Measurements from ENCODE around the gene MAP6.
"Not testable (repeated sequence)": the region's sequence is repeated elsewhere in the genome, so short reads cannot be mapped to it uniquely, and the experiment has no call there.

Gene MAP6

DNA sequence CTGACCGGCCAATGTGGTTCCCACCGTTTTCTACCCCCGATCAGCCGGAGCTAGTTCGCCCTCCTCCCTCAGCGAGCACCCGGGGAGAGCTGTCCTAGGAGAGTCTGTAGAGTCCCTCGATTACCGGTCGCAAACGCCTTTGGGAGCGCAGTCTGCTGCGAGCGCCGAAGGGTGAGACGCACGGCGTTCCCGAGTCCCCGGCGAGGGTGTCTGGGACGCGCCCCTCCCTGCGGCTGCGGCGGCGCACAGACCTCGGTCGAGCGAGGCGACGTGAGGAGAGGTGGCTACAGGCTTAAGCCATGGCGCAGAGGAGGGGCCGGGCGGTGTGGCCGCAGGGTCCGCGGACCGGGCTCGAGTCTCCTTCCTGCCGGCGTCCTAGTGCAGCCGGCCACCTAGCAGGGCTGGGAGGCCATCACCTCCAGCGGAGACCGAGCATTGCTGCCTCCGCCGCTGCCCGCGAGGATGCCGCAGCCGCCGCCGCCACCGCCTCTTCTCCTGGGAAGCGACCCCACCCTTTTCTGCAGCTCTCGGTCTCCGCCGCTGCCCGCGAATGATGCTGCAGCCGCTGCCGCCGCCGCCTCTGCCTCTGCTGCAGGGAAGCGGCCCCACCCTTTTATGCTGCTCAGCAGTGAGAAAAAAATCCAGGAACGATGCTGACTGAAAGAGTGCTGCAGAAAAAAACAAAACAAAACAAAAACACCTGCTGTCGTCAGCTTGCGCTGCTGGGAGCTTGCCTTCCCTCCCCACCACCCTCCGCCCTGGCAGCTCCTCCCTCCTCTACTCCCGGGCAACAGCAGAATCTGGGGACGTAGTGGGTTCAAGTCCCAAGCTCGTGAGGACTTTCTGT is at the start of gene MAP6:
TSS of gene MAP6 (minus strand) at position 588 of the 847 bp plus-strand sequence. CDS start 669 bp downstream, outside the sequence.
- DNase-seq: peak; percentile 29 to 57

DNA sequence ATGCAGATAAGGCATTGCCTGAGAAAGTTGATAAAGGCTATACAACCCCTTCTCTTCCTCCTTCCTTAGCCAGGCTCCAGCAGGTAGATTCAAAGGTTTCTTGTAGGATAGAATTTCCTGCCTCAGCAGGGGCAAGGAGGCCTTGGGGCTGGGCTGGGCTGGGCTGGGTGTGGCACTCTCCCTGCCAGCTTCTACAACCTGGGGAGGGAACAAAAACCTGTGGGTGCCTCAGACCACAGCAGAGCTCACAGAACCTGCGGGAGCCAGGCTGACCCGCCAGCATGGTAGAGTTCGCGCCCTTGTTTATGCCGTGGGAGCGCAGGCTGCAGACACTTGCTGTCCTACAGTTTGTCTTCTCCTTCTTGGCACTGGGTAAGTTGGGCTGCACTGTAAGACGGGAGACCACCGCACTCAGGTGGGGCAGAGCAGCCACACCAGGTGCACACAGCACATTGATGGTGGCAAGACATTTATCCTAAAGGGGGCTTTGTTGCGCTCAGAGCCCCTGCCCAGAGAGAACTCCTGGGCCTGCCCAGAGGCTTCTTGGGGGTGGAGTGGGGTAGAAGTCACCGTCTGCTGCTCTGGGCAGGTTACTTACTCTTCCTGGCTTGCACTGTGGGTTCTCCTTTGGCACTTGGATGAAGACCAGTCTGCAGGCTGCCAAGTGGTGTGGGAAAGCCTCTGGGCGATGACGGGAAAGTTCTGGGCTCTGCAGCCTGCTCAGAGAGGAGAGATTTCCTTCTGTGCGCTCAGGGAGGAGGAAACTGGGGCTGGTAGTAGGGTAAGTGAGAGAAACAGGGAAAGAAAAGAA is 49.0 kb upstream of the MAP6 start, which contains the start of gene MOGAT2:
TSS of gene MOGAT2 (plus strand) at position 231 of the 811 bp plus-strand sequence. CDS start at position 282, 51 bp downstream.
- DNase-seq: no peak

DNA sequence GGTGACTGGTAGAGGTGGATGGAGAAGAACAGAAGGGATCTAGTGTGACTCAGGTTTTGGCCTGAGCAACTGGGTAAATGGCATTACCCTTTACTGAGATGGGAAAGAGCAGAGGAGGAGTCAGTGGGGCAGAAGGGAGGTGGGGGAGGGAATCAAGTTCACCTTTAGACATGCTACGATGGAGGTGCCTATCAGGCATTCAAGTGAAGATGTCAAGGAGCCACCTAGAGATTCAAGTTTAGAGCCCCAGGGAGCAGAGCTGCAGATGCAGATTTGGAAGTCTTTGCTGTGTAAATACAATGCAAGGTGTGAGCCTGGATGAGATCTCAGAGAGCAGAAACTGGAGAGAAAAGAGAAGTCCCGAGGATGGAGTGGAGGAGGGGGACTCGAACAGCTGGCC is 47.8 kb upstream of the MAP6 start:
- no peak for DNase-seq

DNA sequence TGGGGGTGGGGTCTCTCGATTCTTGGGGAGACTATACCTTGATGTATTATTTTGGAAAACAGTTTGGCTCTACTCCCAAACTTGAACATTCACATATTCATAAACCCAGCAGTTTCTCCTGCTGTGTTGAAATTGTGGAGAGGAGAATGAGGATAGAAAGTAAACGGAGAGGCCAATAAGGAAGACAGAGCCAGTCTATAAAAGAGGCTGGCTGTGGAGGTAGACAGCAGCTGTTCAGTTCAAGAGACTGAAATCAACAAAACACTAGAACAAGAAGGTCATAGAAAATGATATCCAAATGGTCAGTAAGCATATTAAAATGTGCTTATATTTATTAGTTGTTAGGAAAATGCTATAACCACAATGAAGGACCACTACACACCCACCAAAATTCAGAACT is 46.9 kb upstream of the MAP6 start:
- no peak for DNase-seq

DNA sequence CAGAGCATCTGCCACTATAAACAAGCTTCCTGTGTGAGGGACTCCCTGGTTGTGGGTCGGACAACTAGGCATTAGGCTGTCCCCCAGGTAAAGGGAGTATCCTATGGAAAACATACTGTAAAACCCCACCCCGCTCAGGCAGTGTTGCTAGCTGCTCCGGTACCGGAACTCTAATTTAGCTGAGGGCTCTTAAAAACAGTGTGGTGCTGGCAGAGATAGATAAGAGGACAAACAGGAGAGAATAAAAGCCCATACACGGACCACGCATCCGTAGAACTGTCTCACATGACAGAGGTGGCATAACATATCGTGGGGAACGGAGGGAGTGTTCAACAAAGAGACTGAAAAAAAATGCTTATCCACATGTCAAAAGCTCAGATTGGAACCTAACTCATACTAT is 45.4 kb upstream of the MAP6 start:
- DNase-seq: no peak

DNA sequence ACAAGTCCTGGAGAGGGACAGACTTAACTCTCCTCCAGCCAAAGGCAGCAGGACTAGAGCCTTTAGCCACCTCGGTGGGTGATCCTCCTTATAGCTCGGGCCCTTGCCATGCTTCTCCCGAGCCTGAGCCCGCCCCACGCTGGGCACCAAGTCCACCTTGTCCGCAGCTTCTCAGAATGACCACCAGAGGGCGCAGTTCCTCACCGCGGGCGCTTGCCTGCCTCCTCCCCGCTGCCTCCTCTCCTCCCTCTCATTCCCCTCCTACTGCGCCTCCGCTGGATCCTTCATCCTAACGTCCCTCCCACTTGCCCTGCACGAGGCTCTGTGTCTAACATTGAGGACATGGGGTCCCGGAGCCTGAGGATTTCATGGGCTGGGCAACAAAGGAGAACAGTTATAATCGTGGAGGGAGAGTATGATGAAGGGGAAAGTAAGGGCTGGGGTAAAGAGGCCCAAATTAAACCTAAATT is 37.5 kb upstream of the MAP6 start:
- peak; percentile 68 to 78 for DNase-seq

DNA sequence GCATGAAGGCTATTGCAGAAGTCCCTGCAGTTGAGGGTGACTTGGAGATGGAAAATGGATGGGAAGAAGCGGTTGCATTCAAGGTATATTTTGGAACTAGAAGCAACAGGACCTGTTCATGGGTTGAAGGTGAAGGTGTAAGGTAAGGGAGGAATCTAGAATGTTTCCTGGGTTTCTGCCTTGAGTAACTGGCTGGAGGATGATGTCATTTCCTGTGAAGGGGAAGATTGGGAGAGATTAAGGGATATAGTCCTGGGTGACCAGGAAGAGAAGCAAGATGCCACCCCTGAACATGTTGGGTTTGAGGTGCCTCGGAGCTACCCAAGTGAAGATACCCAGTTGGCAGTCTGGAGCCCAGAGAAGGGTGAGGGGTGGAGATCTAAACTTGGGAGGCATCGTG is 36.7 kb upstream of the MAP6 start:
- DNase-seq: no peak

DNA sequence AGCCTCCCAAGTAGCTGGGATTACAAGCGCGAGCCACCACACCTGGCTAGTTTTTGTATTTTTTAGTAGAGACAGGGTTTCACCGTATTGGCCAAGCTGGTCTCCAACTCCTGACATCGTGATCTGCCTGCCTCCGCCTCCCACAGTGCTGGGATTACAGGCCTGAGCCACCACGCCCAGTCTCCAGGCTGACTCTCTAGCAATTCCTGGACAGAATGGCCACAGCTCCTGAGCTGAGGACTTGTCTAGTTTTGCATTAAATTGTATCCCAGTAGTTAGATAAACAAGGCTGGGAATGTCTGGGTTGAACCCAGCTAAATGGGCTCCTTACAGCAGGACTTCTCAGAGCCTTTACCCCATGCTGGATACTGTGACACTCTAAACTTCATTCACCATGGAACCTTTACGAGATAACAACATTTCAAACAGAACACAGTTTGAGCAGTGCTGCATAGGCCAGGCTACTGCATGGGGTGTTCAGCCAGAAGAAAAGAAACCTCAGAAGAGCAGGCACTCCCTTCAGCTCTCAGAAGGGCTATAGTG is 34.9 kb upstream of the MAP6 start:
- DNase-seq: no peak

DNA sequence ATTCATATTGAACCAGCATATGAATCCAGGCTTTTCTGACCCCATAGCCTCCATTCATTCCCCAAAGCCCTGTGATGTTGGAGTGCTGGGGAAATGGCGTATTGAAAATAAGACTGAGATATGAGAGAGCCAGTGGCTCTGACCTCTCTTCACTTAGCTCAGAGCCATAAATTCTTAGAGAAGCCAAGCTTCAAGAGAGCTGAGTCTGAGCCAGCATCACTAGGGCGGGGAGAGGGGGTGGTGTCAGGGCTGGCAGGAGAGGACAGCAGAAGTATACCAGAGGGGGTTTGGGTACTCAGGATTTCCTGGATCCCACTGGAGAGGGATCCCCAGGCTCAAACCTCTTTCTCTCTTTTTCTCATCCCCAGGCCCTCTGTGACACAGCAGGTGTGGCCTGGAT is 32.1 kb upstream of the MAP6 start:
- no peak for DNase-seq

DNA sequence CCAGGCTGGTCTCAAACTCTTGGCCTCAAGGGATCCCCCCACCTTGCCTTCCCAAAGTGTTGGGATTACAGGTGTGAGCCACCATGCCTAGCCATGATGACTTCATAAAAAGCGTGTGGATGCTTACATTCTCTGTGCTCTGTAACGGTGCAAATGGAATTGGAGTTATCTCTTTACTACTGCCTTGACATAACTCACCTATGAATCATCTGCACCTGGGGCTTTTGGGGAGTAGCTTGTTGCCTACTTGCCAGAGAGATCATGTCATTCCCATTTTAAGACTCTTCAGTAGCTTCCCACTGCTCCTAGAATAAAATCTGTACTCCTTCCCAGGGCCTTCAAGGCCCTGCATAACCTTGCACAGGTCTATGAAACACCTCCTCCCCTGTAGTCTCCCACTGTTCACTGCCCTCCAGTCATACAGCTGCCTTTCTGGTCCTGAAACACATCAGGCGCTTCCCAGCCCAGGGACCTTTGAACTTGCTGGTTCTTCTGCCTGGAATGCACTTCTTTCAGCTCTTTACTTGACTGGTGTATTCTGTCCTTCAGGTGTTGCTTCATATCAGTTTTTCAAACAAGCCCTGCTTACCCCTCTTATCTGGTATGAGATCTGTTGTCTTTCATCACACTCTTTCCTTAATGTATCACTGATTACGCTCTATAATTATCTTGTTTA is 29.2 kb upstream of the MAP6 start:
- DNase-seq: no peak

DNA sequence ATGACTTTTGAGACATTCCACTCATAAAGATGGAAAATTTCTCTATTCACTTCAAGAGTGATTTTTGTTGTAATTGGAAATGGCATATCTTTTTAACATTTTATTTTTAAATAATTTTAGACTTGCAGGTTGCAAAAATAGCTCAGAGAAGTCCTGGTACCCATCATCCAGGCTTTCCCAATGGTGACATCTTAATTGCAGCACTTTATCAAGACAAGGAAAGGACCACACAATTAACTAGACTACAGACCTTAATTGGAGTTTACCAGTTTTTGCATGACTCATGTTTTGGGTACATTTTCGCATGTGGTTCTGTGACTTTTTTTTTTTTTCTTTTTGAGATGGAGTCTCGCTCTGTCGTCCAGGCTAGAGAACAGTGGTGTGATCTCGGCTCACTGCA is 23.0 kb upstream of the MAP6 start:
- DNase-seq: no peak

DNA sequence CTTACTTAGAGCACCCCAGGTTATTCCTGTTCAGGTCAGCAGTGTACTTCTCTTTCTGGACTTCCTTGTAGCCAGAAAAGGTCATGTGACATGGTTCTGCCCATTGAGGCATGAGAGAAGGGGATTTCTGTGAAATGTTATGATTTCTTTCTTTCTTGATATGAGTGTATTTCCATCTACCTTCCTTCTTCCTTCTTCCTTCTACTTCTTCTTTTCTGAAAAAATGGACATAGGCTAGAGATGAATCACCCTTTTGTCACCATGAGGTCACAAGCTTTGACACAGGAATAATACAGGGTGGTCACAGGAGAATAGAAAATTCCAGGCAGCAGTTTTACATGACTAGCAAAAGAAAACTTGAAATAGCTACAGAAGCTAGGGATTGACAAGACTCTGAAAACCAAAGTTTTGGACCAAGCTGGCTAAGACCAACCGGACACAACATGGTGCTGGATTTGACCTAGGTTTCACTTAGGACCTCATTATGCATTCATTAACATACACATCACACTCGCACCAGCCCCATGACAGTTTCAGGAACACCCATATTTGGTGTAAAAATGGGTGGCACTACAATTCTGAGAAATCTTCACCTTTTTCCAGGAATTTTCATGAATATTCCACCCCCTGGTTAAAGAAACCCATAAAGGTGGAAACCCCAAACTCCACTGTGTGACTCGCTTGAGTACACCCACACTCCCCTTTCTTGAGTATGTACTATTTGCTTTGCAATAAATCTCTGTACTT is 21.2 kb upstream of the MAP6 start:
- no peak for DNase-seq

DNA sequence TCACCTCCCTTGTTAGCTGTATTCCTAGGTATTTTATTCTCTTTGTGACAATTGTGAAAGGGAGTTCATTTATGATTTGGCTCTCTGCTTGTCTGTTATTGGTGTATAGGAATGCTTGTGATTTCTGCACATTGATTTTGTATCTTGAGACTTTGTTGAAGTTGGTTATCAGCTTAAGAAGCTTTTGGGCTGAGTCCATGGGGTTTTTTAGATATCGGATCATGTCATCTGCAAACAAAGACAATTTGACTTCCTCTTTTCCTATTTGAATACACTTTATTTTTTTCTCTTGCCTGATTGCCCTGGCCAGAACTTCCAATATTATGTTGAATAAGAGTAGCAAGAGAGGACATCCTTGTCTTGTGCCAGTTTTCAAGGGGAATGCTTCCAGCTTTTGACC is 15.0 kb upstream of the MAP6 start:
- DNase-seq: not testable (repeated sequence)

DNA sequence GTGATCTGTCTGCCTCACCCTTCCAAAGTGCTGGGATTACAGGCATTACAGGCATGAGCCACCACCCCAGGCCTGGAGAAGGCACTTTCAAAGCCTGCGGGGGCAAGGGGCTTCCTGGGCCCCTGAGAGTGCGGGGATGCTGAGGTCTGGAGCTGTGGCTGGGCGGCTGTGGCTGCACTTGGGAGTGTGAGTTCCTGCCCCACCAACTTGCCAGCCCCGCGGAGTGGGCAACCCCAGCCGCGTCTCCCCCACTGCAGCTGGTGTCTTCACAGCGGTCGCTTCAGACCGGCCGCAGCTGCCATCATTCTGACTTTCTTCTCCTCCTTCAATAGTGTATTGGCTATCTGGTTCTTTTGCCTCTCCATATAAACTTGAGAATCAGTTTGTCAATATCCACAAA is 10.7 kb upstream of the MAP6 start:
- no peak for DNase-seq

DNA sequence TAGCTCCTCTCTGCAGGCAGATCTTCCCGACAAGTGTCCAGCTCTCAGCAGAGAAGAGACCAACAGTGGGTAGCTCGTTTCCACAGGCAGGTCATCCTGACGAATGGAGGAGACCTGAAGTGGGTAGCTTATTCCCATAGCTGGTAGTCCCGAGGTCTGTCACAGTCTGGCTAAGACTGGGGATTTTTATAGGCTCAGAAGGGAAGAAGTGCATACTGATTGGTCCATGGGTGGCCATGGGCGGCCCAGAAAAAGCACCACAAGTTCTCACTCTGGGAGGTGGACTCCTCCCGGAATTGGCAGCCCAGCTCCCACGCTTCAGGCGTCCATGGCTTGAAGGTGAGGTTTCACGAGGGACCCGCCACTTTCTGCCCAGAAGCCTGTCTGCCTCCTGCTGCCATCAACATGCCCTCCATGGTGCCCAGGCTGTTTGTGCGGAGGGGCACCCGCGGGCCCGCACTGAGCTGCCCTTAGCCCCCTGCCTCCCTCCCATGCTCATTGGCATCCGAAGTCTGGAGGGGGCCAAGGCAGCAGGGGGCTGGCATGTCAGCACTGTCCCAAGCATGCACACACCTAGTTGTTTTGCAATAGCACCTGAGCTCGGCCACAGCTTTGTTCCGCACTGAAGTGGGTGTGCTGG is 9.9 kb upstream of the MAP6 start:
- no peak for DNase-seq

DNA sequence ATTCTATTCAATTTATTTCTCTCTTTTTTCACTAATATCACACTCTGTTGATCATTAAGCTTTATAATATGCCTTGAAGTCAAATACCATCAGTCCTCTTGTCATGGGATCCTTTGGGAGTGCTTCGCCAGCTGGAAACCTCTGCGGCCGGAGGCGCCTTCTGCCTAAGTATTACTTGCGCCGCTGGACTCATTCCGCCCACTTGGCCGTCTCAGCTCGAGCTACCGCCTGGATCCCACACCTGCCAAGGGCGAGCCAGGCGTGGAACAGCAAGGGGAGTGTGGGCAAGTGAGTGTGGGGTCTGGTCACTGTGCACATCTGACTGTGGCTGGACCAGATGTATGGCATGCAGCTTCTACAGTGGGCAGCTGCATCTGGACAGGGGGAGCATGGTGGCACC is 9.1 kb upstream of the MAP6 start:
- DNase-seq: no peak

DNA sequence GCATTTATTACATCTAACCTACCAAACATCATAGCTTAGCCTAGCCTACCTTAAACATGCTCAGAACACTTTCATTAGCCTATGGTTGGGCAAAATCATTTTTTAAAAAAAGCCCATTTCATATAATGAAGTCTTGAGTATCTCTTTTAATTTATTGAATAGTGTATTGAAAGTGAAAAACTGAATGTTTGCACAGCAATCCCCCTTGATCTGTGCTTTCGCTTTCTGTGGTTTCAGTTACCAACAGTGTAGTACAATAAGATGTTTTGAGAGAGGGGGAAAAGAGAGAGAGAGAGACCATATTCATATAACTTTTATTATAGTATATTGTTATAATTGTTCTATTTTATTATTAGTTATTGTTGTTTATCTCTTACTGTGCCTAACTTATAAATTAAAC is 8.4 kb upstream of the MAP6 start:
- DNase-seq: no peak

DNA sequence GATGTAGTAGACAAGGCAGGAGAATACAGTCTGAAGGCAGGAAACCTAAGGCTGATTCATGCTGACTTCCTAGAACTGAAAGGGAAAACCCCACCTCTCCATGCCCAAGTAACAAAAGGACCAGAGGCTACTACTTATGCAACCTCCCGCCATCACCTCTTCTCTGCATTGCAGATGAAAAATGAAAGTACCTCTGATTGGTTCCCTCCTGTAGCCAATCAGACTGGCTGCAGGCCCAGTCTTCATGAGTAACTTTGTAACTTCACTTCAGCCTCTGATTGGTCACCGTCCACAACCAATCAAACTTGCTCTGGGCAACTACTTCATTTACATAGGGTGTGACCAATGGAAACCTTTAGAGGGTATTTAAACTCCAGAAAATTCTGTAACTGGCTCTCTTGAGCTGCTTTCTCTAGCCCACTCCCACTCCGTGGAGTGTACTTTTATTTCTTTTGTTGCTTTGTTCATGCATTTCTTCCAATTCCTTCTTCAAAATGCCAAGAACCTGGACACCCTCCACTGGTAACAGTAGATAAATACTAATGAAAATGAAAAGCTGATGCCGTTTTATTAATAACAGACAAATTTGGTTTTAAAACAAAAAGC is 5.2 kb upstream of the MAP6 start:
- peak; percentile 46 to 53 for DNase-seq

DNA sequence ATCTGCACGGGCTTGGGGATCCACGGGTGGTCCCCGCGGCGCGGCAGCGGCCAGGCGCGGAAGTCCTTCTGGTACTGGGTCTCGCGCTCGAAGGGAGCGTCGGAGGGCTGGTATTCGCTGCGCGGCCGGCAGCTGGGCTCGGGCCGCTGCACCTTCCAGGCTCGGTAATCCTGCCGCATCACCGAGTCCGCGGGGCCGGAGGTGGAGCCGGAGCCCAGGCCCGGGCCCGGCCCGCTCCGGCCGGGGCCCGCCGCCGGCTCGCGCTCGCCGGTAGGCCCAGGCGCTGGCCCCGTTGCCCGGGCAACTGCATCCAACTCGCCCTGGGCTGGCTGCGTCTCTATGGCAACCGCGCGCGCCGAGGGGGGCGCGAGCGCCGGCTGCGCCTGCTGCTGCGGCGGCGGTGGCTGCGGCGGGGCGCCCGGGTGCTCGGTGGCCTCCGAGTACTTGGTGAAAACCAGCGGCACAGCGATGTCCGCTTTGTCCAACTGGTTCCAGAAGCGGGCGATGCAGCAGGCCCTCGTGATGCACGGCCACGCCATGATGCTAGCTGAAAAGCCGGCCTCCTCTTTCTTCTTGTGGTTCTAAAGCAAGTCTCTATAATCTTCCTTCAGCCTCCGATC is 897 bp downstream of the MAP6 start:
- DNase-seq: peak; percentile 57 to 58

DNA sequence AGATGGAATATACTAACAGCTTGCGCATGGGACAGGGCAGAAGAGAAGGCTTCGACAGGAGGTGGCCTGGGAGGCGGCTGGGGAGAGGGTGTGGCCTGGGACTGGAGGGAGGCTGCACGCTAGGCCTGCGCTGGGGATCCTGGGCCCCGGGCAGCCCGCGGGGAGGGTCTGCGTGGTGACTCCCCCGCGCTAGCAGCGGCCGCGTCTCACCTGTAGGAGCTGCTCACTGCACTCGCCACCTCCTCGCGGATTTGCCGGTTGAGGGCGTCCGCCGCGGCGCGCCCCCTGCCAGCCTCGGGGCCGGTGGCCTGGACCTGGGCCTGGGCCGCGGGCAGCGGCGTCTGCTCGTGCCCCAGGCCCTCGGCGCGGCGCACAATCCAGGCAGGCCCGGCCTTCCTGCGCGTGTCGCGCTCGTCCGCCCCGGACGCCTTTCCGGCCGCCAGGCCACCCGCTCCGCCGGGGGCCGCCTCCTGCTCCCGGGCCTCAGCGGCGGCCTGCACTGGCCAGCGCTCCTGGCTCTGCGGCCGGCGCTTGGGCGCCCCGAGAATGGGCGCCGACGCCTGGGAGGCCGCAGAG is 1.5 kb downstream of the MAP6 start:
- DNase-seq: peak; percentile 28 to 32

Data from activated T-cell treated with anti-CD3 and anti-CD28 coated beads, Interleukin-2, amount 50 U/mL, for 48 hours (primary cell).